IPS DF 19.7 (cell line): Measurements from ENCODE around the gene SHISAL1.

Source experiments
- DNase-seq: peaks from one replicate; pipeline ENCODE4 v3.0.0-alpha.2; 2013; ENCODE audit warnings: low read depth, low spot score

SHISAL1 gene

GRCh38 chr22:44312766-44313165, at the start of gene SHISAL1:
TSS of gene SHISAL1 (minus strand) at chr22:44312951. CDS start at chr22:44300945, 12,006 bp downstream.
- no peak for DNase-seq

DNA sequence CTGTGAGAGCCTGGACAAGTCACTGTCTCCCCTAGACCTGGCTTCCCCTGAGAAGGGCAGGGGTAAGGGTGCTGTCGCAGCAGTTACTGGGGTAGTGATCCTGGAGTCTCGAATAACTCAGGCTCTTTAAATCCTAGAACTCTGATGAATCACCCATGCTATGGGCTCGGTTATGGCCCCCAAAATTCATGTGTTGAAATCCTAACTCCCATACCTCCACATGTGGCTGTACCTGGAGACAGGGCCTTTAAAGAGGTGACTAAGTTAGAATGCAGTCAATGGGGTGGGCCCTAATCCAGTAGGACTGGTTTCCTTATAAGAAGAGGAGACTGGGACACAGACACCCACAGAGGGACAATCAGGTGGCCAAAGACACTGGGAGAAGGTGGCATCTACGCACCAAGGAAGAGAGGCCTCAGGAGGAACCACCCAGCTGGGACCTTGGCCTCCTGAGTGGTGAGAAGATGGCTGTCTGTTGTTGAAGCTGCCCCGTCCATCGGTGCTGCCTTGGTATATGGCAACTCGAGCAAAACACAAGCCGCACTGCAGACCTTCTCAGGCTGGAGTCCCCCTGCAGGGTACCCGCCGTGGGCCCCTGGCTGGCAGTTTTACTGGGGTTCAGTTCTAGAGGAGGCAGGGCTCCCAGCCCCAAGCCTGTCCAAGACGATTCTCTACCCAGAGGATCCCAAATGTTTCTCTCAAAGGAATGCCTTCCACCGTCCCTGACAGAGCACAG, 48.8 kb upstream of the SHISAL1 start:
- no peak for DNase-seq

DNA sequence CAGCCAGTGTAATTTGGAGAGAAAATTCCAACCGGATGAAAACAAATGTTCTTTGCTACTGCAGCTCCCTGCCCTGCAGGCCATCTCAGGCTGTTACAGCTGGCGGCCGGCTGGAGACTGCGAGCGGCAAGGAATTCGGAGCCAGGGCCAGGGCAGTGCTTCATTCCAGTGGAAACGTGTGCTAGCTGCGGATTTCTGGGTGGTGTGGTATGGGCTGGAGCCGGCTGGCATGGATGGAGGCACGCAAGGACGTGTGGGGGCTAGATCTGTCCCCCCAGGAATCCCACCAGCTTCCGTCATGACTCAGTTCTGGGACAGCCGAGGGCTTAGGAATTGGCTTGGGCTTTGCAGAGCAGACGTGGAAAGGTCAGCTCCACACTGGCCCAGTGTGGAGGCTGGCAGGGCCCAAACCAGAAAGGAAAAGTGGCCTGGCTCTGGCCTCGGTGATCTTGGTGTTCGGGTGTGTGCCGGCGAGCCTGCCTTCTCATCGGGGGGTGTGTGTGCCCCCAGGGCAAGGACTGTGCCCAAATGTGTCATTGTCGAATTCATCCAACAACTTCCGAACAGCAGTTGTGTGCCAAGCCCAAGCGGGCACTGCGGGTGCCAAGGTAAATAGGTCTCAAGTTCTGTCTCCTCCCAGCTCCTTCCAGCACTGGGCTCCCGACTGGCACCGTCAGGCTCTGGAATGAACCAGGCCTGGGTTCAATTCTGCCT, 48.1 kb upstream of the SHISAL1 start:
- DNase-seq: no peak

DNA sequence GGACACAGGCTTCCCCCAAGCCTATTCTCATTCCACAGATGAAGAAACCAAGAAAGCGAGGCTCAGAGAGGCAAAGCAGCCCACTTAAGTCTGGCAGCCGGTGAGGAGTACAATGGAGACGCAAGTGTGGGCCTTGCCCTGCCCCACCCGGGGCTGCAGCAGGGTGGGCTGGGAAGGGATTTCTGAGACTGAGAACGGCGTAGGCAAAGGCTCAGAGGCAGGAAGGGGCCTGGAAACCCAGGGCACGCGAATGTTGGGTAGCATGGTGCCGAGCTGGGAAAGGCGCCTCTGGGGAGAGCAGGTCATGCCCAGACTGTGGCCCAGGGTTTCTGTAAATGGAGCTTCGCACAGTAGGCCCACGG, 47.5 kb upstream of the SHISAL1 start:
- no peak for DNase-seq

DNA sequence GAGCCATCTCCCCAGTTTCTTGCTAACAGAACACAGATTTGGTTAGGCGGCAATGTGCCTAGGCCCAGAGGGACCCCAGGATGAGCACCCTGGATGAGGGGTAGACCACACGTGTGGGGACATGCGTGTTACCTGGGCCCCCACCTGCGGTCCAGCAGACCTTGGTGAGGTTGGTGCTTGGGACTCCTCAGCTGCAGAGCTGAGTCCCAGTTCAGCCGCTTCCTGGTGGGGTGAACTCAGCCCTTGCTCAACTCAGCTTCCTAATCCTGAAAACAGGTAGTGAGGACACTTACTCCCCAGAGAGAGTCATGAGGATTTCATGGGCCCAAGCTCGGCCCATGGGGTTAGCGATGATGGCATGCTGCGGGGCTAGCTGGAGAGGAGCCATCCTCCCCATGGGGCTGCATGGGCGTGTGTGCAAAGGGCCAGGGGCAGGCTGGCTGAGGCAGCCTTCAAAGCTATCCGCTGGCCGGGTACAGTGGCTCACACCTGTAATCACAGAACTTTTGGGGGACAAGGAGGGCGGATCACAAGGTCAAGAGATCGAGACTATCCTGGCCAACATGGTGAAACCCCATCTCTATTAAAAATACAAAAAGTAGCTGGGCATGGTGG, 46.9 kb upstream of the SHISAL1 start:
- no peak for DNase-seq

DNA sequence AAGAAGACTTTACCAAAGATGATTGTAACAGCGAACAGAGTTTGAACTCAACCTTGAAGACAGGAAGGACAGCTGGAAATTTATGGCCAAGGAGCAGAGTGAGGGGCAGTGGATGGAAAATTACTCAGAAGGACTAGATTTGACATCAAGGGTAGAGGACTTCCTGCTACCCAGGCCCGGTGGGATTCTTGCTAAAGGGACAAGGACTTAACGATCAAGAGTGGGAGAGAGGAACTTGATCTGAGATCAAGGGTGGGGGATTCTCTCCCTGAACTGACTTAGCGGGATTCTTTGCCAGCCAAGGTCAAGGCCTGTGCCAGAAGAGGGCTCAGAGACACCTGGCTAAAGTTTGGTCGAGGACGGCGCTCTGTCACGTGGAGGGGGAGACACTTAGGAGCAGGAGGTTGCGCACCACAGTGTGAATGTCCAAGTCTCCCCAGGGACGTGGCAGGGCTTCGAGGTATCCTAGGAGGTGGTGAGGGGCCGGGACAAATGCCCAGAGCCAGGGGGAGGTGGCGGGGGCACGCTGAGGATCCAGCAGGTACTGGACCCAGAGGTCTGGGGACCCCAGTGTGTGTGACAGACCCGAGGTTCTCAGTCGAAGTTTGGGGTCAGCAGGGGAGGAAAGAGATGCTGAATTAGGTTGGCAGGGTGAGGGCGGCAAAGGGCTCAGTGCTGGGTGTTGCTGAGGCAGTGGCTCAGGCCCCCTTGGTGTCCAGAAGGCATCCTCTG, 46.1 kb upstream of the SHISAL1 start:
- no peak for DNase-seq

- no peak for DNase-seq
Observed at GRCh38 chr22:44357966-44358465, 45.3 kb upstream of the SHISAL1 start.

DNA sequence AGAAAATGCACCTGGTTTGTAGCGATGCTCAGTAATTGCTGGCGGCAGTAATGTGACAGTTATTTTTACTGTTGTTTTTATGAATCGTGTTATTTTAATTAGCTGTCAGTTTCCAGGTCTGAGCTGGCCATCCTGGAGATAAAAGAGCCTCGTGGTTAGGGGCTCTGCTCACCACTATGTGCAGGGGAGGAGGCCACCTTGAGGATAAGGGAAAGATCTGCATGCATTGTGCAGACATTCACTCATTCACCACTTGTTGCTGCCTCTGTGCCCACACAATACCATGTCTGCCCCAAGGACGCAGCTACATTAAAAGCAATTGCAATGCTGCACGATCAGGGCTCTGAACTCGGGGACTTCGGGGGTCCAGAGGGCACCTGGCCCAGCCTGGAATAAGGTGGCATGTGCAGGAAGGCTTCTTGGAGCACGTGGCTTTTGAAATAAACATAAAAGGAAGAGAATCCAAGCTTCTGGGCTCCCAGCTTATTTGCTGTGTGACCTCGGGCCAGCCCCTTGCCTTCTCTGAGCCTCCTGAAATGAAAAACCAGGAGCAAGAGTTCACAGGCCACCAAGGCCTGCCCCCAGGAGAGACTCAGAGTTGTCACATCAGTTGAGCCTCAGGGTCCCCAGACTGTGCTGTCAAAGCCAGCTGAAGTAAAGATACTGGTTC, 44.7 kb upstream of the SHISAL1 start:
- DNase-seq: no peak

DNA sequence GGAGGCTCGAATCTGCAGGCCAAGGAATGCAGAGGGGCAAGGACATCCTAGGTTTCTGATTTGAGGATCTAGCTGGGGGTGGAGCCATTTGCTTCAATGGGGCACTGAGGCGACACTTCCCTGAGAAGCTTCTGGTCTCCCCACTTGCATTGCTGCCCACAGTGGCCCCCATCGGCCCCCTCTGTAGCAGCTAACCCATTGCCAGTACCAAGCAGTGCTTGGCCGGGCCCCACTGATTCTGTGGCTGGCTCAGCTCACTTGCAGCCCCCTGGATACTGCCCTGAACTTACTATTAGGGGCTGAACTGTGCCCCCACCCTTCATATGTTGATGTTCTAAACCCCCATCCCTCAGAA, 42.9 kb upstream of the SHISAL1 start:
- DNase-seq: no peak

DNA sequence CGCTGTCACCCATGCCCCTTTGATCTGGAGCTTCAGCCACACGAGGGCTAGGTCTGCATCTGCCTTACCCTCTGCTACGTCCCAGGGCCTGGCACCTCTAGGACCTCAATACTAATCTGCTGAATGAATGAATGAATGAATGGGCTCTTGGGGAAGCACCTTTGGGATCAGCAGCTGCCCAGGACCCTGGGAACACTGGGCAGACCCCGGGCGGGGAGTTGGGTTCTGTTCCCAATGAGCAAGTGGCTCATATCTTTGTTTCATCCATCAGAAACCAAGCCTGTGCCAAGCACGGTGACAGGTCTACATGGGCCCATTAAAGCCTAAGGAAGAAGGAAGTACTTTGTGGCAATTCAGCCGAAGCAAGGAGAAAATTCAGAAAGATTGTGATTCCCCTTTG, 41.5 kb upstream of the SHISAL1 start:
- DNase-seq: no peak

GRCh38 chr22:44353041-44353440, 40.3 kb upstream of the SHISAL1 start:
- DNase-seq: no peak

- no peak for DNase-seq
Observed at GRCh38 chr22:44352378-44353035, 39.8 kb upstream of the SHISAL1 start.

DNA sequence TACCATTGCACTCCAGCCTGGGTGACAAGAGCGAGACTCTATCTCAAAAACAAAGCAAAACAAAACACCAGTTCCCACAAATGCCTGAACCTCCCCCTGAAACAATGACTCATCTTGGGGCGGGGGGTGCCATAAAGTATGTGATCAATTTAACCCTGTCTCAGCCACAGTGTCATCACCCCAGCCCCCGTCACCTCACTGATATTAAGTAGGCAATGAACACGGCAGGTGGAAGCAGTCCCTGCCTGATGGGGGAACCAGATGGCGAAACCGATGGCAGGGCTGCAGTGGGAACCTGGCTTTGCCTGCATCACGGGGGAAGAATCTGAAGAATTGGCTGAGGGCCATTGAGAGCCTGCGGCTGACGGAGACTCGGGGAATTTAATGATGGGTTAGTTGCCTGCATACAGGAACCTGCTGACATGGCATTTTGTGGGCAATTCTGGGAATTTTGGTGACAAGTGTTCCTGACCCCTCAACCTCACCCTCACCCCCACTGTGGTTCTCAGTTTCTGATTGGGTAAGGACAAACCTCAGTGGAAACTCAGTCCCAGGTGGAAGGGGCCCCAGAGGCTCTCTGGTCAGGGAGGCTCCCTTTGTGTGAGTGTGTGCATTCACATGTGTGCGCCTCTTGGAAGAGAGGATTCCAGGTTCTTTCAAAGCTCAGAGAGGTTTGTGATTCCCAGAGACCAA, 39.1 kb upstream of the SHISAL1 start:
- DNase-seq: no peak

- no peak for DNase-seq
Observed at GRCh38 chr22:44351037-44351436, 38.3 kb upstream of the SHISAL1 start.

DNA sequence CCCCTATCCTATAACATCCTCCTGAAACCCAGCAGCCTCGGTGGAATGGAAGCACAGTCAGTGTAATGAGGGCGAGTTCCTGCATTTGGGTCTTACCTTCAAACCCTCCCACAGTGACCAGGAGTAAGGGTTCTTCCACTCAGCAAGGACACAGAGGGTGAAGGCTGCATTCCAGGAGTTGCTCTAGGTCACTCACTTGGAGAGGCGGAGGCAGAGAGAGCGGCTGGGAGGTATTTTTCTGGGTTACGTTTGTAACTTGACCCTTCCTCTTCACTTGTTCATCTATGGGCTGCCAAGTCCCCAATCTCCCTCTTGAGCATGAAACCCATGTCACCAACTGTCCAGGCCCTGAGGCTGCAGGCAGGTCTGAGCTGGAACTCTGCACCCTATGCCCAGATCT, 36.8 kb upstream of the SHISAL1 start:
- DNase-seq: no peak

DNA sequence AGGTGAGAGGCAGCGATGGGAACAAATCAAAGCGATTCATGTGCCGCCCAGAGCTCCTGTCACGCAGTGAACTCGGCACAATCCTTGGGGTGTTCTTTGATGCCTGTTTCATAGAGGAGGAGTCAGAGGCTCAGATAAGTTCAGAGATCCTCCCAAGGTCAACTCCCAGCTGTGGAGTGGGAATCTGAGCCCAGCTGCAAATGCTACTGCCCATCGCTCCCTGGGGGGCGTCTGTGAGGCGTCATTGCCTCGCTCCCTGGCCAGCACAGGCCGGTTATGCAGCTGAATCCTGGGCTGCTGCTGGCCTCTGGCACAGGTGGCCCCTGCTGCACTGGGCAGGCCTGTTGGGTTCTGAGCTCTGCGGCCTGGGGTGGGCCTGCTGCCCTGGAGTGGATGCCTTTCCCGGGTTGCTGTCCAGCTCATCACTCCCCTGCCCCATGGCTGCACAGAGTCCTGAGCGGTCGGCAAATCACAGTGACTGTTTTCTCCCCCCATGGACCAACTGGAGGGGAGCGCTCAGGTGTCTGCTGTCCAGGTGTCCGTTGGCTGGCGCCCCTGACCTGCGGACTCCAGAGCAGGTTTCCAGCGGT, 36.3 kb upstream of the SHISAL1 start:
- DNase-seq: no peak

GRCh38 chr22:44347549-44347948, 34.8 kb upstream of the SHISAL1 start:
- no peak for DNase-seq

GRCh38 chr22:44347080-44347479, 34.3 kb upstream of the SHISAL1 start:
- DNase-seq: no peak

GRCh38 chr22:44345872-44346271, 33.1 kb upstream of the SHISAL1 start:
- no peak for DNase-seq

- no peak for DNase-seq
Observed at GRCh38 chr22:44344407-44344806, 31.7 kb upstream of the SHISAL1 start.
